Osteoblast (primary cell): Measurements from ENCODE around the gene RFTN1. TPM values are rescaled to one million over a fixed set of nuclear protein-coding genes. Genes with fewer than 3 reads are reported as not detected.

Experiments used
- DNase-seq: peaks from one replicate; pipeline ENCODE4 v3.0.0; 2011; ENCODE audit warnings: low spot score, mixed read lengths; ENCODE audit not compliant: insufficient read length; ENCODE audit errors: missing footprints
- H2AFZ ChIP-seq: 2 replicates; pipeline ENCODE4 v1.6.0; 2011; ENCODE audit warnings: mild to moderate bottlenecking, low read length
- H3K27ac ChIP-seq: 2 replicates; pipeline ENCODE4 v1.5.1; 2011; ENCODE audit warnings: mild to moderate bottlenecking, low read depth, low read length, moderate library complexity
- H3K27me3 ChIP-seq: 2 replicates; pipeline ENCODE4 v1.6.0; 2012; ENCODE audit warnings: mild to moderate bottlenecking, control low read depth, inconsistent platforms, low read length, moderate library complexity; ENCODE audit not compliant: insufficient read depth
- H3K36me3 ChIP-seq: 2 replicates; pipeline ENCODE4 v1.5.1; 2011; ENCODE audit warnings: mild to moderate bottlenecking, low read length, control low read depth, moderate library complexity; ENCODE audit not compliant: insufficient read depth
- H3K4me1 ChIP-seq: 2 replicates; pipeline ENCODE4 v1.5.1; 2011; ENCODE audit warnings: mild to moderate bottlenecking, low read length, control low read depth, moderate library complexity; ENCODE audit not compliant: insufficient read depth
- H3K4me2 ChIP-seq: 2 replicates; pipeline ENCODE4 v1.6.0; 2011; ENCODE audit warnings: mild to moderate bottlenecking, low read length; ENCODE audit not compliant: insufficient read depth
- H3K4me3 ChIP-seq: fragments of 200-600 bp; sonication (generic); 3 replicates; pipeline ENCODE4 v1.5.1; 2012; ENCODE audit warnings: mild to moderate bottlenecking, low read length, inconsistent platforms; ENCODE audit not compliant: insufficient read depth
- H3K79me2 ChIP-seq: 2 replicates; pipeline ENCODE4 v1.6.0; 2012; ENCODE audit warnings: mild to moderate bottlenecking, low read length, control low read depth, inconsistent platforms; ENCODE audit not compliant: insufficient read depth
- H3K9me3 ChIP-seq: 2 replicates; pipeline ENCODE4 v1.5.1; 2011; ENCODE audit warnings: low read depth, low read length, control low read depth
- H4K20me1 ChIP-seq: 2 replicates; pipeline ENCODE4 v1.6.0; 2012; ENCODE audit warnings: mild to moderate bottlenecking, low read length, control low read depth; ENCODE audit not compliant: insufficient read depth
- total RNA-seq: library from RNA; depleted of rRNA; stranded (reverse); fragments of >200 nt; gene quantifications from 2 replicates; pipeline ENCODE4 v1.2.3, GENCODE V29; 2012
- TF ChIP-seq, protein P1 (sequence below): IDR thresholded peaks from 2 replicates; pipeline ENCODE4 v1.5.1; 2011; ENCODE audit warnings: mild to moderate bottlenecking, low read depth, low read length, moderate library complexity; ENCODE audit errors: extremely low read depth

The RFTN1 gene
- total RNA-seq, 1 donor: 99.2 TPM

DNA sequence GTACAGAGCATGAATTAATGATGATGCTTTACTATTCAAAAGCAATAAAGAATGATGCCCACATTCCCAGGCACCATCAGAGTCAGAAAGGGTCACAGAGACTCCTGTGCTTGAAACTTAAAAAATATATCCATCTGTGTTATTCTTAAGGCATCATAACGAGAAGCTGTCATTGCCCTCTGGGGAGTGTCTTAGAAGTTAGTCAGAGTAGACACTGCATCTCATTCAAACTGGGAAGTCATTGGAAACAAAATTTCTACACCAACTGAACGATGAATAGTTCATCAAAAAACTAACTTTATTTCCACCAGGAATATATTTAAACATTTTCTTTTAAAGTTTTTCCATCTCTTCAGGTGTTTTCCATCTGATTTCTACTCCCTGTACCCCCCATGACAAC is 122.9 kb downstream of the RFTN1 start:
- Histone ChIP-seq H3K4me3 (no peak overlapping the region), H3K4me2 (no peak overlapping the region), H4K20me1 (peaks cover 15% of the 10 kb centered on the region), H3K9me3 (no peaks in the 10 kb centered on the region), H3K36me3 (no peaks in the 10 kb centered on the region), H2AFZ (no peak overlapping the region), H3K27me3 (no peaks in the 10 kb centered on the region), H3K27ac (no peak overlapping the region), H3K4me1 (peaks cover 15% of the 10 kb centered on the region), H3K79me2 (peaks cover 21% of the 10 kb centered on the region)
- peak; percentile 87 for DNase-seq
- TF ChIP-seq, protein P1, sequence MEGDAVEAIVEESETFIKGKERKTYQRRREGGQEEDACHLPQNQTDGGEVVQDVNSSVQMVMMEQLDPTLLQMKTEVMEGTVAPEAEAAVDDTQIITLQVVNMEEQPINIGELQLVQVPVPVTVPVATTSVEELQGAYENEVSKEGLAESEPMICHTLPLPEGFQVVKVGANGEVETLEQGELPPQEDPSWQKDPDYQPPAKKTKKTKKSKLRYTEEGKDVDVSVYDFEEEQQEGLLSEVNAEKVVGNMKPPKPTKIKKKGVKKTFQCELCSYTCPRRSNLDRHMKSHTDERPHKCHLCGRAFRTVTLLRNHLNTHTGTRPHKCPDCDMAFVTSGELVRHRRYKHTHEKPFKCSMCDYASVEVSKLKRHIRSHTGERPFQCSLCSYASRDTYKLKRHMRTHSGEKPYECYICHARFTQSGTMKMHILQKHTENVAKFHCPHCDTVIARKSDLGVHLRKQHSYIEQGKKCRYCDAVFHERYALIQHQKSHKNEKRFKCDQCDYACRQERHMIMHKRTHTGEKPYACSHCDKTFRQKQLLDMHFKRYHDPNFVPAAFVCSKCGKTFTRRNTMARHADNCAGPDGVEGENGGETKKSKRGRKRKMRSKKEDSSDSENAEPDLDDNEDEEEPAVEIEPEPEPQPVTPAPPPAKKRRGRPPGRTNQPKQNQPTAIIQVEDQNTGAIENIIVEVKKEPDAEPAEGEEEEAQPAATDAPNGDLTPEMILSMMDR: no peak

DNA sequence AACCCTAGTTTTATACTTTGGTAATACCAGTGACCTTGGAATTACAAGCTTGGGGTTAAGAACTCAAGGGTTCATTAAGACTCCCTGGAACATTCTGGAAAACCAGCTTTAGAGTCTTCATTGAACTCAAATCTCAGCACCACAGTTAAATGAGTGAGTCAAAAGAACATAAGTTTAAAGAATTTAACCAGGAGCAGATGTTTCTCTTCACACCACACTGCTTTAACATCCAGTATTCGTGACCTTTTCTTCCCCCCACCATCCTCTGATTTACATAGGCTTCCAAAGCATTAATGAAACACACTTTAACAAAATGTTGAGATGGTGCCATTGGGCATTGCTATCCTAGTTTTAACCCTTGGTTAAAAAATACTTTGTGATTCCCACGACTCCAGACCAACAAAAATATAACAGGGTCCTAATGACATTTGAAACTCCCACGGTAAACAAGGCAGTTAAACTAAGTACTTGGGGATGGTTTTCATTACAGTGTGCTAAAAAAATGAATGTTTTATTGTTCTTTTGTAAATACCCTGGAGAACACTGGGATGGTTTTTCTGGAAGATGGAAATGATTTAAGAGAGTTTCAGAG is 124.6 kb downstream of the RFTN1 start:
- DNase-seq: no peak
- Histone ChIP-seq H3K9me3 (no peaks in the 10 kb centered on the region), H3K27ac (no peak overlapping the region), H3K27me3 (no peaks in the 10 kb centered on the region), H2AFZ (no peak overlapping the region), H3K4me1 (peaks cover 16% of the 10 kb centered on the region), H4K20me1 (peaks cover 19% of the 10 kb centered on the region), H3K36me3 (no peaks in the 10 kb centered on the region), H3K4me3 (no peak overlapping the region), H3K79me2 (peaks cover 19% of the 10 kb centered on the region), H3K4me2 (no peak overlapping the region)
- TF ChIP-seq, protein P1: no peak

DNA sequence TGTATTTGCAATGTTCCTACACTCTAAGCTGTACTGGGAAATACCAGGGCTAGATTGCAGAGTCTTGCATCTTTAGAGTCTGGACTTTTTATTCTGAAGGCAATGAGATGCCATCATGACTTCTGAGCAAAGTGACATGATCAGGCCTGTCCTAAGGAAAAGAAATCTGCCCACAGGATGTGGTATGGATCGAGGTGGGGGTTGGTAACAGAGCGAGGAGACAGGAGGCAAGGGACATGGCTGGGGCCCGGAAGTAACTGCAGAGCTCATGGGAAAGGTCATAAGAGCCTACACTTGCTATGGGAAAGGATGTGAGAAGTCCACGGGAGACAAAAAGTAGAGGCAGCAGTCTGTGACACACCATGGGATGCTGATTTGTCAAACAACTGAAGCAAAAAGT is 126.9 kb downstream of the RFTN1 start:
- no peaks in the 10 kb centered on the region for H3K27me3 ChIP-seq
- H3K9me3 ChIP-seq: no peaks in the 10 kb centered on the region
- peaks cover 17% of the 10 kb centered on the region for H4K20me1 ChIP-seq
- DNase-seq: no peak
- no peaks in the 10 kb centered on the region for H3K36me3 ChIP-seq
- H3K4me2 ChIP-seq: no peak overlapping the region
- H3K27ac ChIP-seq: no peak overlapping the region
- H3K4me1 ChIP-seq: peaks cover 16% of the 10 kb centered on the region
- peaks cover 21% of the 10 kb centered on the region for H3K79me2 ChIP-seq
- H3K4me3 ChIP-seq: no peak overlapping the region
- TF ChIP-seq, protein P1: no peak
- H2AFZ ChIP-seq: no peak overlapping the region

DNA sequence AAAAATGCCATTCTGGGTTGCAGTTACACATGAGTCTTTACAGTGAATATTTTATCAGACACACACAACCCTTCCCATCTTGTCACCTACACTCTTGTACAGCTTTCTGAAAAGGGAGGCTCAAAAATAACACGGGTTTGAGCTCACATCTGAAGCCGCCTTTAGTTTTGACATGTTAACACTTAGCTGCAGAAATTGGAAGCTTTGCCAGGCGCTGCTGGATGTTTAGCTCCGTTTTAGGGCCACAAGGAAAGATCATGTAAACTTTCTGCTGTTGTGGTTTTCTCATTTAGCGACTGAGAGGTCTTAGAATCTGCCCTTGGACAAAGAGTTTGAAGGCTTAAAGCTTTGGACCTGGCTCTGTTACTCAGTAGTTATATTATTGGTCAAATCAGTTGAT is 128.3 kb downstream of the RFTN1 start:
- no peaks in the 10 kb centered on the region for H3K36me3 ChIP-seq
- H3K4me1 ChIP-seq: peaks cover 7% of the 10 kb centered on the region
- peaks cover 13% of the 10 kb centered on the region for H4K20me1 ChIP-seq
- H3K27me3 ChIP-seq: no peaks in the 10 kb centered on the region
- H3K4me3 ChIP-seq: no peak overlapping the region
- H2AFZ ChIP-seq: no peak overlapping the region
- H3K27ac ChIP-seq: no peak overlapping the region
- H3K79me2 ChIP-seq: peaks cover 21% of the 10 kb centered on the region
- no peak overlapping the region for H3K4me2 ChIP-seq
- no peak for DNase-seq
- TF ChIP-seq, protein P1: no peak
- H3K9me3 ChIP-seq: no peaks in the 10 kb centered on the region
